Measurements from ENCODE around the gene GOLGA1.
"Not testable (repeated sequence)": the region's sequence is repeated elsewhere in the genome, so short reads cannot be mapped to it uniquely, and the experiment has no call there.

Gene GOLGA1

DNA sequence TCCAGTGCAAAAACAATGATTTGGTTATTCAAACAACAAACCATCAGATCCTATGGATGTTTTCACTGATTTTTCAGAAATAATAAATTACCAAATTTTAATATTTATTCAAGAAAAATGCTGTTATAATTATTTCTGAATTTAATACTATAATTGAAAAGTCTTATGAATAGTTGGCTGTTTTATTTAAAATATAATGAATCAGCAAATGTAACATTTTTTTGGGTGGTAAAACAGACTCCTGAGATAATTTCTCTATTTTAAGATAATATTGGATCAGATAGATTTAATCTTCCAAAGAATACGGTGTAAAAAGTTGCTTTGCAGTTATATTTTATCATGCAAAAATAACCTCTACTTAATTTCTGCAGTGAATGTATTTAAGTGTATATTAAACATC lies 5.3 kb upstream of the GOLGA1 start:
- DNase-seq: no peak
- intact Hi-C loops (cut with DNase I): no loop called here

DNA sequence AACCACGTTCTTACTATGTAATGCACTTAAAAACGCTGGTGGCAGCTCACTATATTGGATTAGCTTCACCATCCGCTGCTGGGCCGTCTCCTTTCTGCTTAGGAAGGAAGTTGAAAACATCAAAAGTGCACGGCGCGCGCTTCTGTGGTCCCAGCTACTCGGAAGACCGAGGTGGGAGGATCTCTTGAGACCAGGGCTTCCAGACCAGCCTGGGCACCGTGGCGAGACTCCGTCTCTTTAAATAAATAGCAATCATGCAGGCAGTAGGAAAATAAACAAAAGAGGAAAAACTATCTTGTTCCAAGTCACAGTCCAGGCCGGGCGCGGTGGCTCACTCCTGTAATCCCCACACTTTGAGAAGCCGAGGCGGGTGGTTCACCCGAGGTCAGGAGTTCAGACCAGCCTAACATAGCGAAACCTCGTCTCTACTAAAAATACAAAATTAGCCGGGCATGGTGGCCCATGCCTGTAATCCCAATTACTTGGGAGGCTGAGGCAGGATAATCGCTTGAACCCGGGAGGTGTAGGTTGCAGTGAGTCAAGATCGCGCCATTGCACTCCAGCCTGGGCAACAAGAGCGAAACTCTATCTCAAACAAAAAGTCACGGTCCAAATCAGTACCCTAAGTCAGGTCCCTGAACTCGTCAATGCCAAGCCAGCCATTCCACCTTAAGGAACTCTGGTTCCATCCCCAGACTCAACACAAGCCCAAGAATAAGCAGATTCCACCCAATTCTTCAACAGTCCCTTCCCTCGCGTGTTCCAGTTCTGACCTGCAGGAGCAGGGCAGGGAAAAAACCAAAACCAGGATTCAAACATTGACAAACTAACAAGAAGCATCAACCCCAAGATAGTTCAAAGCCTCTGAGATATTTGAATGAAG lies 1.0 kb upstream of the GOLGA1 start:
- DNase-seq: peak in 40 of 42 donors; percentile 9 to 73 (median 40)
- intact Hi-C loops (cut with DNase I): loop anchor here (2.0 to 5.0 kb wide), 3 partner anchors 75 to 201 kb away; partner anchors contain the start of gene SCAI

DNA sequence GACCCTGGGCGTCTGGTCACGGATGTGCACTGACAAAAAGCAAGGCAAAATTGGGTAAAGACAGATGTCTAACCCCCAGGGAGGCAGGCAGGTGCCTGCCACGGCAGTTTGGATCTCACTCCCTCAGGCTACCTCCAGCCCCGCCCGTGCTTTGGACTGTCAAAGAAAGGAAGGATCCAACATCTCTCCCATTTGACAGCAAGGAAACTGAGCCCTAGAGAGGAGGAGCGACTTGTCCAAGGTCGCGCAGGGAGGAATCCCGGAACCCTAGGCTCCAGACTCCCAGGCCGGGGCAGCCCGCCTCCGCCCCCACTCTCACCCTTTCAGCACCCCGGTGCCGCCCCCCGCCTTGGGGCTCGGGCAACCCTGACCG lies 376 bp downstream of the GOLGA1 start:
- peak in 1 of 42 donors; percentile 6 for DNase-seq
- intact Hi-C loops (cut with DNase I): loop anchor here (2.0 to 5.0 kb wide), 3 partner anchors 73 to 202 kb away; partner anchors contain the start of gene SCAI

DNA sequence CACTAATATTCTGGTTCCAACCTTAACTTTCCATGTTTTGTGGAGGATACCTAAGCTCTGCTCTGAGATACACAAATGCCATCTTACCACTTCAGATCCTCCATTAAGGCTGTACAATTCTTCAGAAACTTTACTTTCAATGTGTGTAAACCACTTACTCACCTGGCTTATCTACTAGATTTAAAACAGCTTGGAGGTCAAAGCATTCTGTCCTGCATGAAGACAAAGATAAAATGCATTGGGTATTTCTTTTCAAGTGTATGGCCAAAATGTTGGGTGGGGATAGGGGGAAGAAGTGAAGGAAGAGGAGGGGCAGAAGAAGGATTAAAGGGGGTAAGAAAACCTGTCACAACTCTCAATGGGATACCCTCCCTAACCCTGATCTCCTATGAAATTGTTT lies 939 bp downstream of the GOLGA1 start:
- intact Hi-C loops (cut with DNase I): loop anchor here (2.0 to 5.0 kb wide), 3 partner anchors 73 to 203 kb away; partner anchors contain the start of gene SCAI
- no peak for DNase-seq

DNA sequence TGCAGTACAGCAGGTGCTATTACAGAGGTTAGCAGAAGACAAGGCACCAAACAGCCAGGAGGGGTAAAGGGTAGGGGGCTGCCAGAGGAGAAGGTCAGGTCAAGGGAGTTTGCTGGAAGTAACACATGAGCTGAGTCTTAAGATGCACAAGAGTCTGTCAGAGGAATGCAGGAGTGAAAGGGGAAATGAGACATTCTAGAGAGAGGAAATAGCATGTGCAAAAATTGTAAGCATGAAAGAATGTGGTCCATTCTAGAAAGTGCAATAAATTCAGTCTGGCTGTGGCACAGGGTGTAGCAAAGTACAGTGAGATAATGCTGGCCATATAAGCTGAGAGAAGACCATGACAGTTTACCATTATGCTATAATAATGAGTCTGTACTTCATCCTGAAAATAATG lies 6.6 kb downstream of the GOLGA1 start:
- no peak for DNase-seq
- intact Hi-C loops (cut with DNase I): no loop called here

DNA sequence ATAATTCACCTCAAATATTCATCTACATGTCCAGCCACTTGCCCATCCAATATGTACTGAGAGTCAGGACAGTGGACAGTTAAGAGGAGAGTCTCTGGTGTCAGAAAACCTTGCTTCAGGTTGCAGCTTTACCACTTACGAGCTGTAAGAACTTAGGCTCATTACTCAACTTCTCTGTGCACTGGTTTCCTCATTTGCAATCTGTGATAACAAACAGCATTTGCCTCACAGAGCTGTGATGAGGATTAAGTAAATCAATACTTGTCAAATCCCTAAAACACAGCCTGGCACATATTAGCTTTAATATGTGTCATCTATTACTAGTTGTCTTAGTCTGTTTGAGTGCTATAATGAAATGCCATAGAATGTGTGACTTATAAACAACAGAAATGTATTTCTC lies 8.6 kb downstream of the GOLGA1 start:
- DNase-seq: no peak
- intact Hi-C loops (cut with DNase I): no loop called here

DNA sequence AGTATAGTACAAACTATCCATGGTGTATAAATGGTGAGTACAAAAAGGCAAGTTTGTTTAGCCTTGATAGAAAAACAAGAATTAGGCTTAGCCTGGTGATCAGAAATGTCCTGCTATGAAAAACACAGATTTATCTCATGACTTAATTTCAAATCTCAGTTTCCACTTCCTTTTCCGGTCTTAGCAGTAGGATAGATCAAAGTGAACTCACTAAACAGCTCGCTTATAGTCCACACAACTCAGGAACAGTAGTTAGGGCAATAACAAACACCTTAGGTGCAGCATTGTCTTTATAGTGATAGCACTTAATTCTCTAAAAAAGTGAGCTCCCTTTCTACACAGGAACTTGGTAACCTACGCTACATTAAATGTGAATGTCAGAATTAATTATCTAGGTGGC lies 11.4 kb downstream of the GOLGA1 start:
- intact Hi-C loops (cut with DNase I): no loop called here
- DNase-seq: no peak

DNA sequence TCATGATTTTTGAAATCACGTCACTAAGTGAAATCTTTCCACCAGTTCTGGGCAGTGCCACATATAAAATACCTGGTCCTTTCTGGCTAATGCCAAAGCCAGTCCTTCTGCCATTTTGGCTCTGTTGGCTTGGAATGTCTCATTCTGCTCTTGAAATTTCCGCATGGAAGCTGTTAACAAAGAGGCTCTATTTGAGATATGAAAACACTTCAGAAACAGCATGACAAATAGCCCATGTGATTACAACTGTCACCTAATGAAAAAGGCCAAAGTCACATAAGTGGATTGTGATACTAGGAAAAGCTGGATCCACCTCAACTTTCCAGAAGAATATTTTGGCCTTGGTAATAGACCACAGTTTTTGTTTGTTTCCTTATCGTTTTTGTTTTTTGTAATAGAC lies 12.8 kb downstream of the GOLGA1 start:
- intact Hi-C loops (cut with DNase I): no loop called here
- DNase-seq: no peak

DNA sequence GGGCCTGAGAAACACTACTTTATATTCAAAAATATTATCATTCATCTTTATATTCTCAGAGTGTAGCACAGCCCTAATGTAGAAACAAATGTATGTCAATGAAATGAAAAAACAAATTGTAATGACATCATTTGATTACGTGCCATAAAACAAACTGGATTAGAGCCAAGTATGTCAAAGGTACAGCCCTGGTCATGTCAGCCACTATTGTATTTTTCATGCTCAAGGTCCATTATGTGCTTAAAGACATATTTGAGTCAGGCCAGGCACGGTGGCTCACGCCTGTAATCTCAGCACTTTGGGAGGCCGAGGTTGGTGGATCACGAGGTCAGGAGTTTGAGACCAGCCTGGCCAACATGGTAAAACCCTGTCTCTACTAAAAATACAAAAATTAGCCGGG lies 20.5 kb downstream of the GOLGA1 start:
- DNase-seq; intact Hi-C loops (cut with DNase I): not testable (repeated sequence)

DNA sequence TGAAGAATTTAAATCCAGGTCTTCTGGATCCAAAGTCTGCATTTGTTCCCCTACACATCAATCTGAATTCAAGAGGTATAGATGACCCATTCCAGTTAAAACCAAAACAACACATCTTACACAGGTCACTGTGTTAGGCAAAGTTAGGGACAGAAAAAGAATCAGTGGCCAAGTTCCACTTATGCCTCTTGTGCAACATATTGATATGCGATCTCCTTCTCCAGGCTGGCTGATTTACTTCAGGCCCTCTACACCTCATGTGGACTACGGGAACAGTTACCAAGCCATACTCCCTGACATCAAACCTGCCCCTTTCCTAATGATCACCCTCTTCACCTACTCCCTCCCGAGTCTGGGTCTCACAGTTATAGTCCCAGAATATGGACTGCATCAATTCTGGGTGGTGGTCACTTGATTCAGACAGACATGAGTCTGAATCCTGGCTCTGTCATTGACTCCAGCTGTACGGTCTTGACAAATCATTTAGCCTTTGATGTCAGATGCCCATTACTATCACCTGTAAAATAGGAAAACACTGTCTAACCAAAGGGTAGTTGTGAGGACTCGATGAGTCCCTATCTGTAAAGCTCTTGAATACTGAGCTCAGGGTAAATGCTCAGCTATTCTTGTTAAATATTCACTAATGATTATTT lies 26.0 kb downstream of the GOLGA1 start:
- DNase-seq: no peak
- intact Hi-C loops (cut with DNase I): no loop called here

DNA sequence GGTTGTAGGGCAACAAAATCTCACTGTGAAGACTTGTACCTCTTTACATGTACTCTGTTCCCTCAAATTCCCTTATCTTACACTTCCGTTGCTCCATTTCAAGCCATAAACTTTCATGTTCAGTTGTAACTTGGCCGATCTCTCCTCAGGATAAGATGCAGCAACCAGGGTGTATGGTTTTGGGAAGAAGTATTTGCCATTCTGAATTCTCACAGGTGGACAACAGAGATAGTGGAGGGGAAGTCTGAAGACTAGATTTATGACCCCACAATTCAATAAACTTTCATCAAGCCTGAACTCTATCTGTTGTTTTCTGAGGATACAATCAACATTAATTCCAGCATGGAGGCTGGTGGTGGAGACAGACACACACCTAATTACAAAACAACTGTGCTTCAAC lies 27.5 kb downstream of the GOLGA1 start:
- DNase-seq: no peak
- intact Hi-C loops (cut with DNase I): no loop called here

DNA sequence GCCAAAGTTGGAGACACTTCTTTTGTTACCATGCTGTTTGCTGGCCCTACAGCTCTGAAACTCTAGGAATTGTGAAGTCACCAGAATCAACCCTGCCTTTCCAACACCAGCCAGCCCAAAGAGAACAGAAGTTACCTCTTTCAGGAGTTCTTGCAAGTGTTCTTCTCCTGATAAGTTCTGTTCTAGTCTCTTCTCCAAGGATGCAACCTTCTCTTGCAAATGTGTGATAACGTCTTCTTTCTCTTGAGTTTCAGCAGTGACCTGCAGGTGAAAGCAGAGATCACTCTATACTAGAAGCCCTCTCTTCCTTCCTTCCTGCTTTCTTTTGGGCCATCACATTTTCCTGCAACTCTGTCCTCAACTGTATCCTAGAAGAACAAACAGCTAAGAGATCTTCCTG lies 29.1 kb downstream of the GOLGA1 start:
- intact Hi-C loops (cut with DNase I): no loop called here
- no peak for DNase-seq

DNA sequence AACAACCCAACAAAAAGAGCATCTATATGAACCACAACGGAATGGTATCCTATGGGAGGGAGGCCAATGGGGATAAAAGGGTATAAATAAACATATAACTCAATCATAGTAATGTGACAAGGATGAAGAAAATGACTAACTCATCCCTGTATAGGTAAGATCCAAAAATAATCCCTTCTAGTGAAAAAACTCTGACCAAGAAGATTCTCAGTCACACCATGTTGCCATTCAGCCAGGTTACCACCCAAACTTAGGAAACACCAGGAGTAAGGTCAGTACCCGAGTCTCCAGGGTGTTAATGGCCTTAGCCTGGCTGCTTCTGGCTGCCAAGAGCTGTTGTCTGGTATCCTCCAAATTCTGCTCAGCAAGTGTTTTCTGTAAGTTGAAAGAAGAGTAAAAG lies 32.8 kb downstream of the GOLGA1 start:
- intact Hi-C loops (cut with DNase I): no loop called here
- DNase-seq: no peak

DNA sequence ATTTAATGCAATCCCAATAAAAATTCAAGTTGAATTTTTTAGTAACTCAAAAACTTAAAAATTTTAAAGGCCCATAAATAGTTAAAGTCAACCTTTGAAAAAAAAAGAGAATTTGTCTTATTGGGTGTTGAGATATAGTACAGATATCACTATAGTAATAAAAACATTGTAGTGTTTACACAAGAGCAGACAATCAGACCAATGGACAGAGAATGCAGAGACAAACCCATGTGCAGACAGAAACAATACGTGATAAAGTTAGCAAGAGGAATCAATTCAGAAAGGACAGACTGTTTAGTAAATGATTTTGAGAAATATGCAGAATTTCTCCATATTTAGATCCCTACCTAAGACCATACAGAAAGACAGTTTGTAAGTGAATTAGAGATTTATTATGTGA lies 33.9 kb downstream of the GOLGA1 start:
- DNase-seq: no peak
- intact Hi-C loops (cut with DNase I): no loop called here

DNA sequence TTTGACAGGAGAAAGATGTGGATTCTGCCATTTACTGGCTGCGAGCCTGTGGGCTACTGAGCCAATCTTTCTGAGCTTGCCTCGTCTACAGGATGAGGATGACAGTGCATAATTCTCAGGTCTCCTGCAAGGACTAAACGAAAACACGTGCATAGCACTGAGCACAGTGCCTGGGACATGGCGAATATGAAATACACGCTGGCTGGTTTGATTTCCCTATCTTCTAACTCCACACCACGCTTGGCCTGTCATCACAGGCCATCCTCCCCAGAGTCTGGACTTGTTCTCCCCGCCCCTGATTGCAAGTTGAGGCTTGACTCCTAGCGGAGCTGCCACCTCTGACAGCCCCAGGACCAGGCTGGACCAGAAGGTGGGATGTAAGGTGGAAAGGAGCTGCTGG lies 41.0 kb downstream of the GOLGA1 start:
- no peak for DNase-seq
- intact Hi-C loops (cut with DNase I): no loop called here

DNA sequence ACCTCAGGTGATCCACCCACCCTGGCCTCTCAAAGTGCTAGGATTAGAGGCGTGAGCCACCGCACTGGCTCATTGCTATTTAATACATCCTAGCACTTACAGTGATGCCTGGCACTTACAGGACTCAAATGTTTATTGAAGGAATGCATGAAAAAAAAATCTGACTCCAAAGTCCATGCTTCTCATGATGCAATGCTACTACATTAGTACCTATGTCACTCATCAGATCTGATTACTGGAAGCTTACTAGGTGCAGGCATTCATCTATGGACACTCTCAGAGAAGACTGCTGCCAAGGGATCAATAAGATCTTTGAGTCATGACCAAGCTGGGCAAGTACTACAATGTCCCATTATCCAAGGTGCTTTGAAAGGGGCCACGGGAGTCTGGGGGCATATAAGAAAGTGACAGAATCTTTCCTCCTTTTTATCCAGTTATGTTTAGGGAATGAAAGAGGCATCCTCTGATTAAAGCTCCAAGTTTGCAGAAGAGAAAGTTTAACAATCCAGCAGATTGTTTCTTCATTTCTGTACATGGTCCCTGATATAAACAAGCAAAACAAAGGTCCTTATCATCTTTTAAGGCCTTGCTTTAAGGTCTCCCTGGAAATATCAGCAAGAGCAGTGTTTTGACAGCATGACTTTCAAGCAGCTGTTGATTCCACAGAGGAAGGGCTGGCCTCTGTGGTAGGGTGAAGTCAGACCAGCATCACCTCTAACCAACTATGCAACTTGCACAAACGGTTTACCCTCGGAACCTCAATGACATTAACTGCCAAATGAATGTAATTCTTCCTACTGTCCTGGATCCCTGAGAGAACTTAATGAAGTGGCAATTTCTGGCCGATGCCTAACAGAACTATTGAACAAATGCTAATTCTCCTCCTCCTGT lies 43.1 kb downstream of the GOLGA1 start:
- intact Hi-C loops (cut with DNase I): no loop called here
- DNase-seq: no peak

DNA sequence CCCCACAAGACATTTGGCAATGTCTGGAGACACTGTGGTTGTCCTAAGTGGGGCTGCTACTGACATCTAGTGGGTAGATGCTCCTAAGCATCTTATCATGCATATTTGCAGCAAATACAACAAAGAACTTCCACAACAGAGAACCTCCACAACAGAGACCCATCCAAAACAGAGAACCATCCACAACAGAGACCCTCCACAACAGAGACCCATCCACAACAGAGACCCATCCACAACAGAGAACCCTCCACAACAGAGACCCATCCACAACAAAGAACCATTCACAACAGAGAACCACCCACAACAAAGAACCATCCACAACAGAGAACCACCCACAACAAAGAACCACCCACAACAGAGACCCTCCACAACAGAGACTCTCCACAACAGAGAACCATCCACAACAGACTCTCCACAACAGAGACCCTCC lies 46.1 kb downstream of the GOLGA1 start:
- intact Hi-C loops (cut with DNase I): no loop called here
- peak in 26 of 42 donors; percentile 18 to 70 (median 51) for DNase-seq

DNA sequence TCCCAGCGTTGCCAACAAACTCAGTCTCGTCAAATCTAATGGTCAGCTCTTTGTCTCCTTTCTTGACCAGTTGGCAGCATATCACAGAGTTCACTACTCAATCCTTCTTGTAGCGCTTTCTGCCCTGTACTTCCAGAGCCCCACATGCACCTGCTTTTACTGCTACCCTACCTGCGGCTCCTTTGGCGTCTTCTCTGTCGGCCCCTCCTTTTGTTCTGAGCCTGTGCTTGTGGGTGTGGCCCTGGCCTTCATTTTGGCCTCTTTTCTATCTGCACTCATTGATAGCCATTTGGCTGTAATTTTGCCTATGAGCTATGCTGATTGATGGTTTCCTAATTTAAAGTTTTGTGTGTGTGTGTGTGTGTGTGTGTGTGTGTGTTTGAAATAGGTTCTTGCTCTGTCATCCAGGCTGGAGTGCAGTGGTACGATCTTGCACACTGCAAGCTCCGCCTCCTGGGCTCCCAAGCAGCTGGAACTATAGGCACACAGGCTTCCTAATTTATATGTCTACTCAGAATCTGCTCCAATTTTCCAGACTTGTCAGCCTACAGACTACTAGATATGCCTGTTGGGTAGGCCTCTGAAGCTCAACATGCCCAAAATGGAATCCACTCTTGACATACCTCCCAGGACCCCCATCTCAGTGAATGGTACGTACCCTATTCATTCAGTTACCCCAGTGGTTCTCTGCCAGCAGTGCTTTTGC lies 46.7 kb downstream of the GOLGA1 start:
- no peak for DNase-seq
- intact Hi-C loops (cut with DNase I): no loop called here

DNA sequence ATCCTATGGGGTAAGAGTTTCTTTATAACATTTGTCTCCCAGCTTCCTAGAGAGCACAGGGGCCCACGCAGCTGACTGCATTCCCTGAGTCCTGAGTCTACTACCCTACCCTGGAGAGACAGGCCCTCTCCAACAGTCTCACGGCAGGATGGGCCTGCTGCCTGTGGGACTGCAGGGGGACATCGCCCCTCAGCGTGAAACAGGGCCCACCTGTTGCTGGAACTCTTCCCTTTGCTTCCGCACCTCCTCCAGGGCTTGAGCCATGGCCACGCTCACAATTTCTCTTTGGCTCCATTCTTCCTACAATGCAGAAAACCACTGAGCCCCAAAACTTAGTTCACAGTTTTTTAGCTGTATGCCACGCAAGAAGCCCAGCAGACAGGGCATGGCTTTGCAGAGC lies 50.7 kb downstream of the GOLGA1 start:
- intact Hi-C loops (cut with DNase I): no loop called here
- peak in 1 of 42 donors; percentile 13 for DNase-seq

Measured in head of caudate nucleus (tissue), 42 donors.